MCF 10A (cell line): ENCODE data around the gene NPIPB8. TPM values are rescaled to one million over a fixed set of nuclear protein-coding genes. Genes with fewer than 3 reads are reported as not detected.
"Not testable (repeated sequence)": the region's sequence is repeated elsewhere in the genome, so short reads cannot be mapped to it uniquely, and the experiment has no call there.

Experiments used
- BruUV-seq: library from RNA; stranded (reverse); fragments of 400-500 nt; replicated peaks from 2 replicates; lab custom pipeline; 2021; lab: Mats Ljungman, UMichigan
- CTCF ChIA-PET: fragments of 300-600 bp; sonication (Branson Sonifier 250); formaldehyde crosslinking; extraction: SDS; loops from one replicate; lab custom pipeline; 2021; ENCODE audit warnings: antibody characterized with exemption, inconsistent platforms; lab: Yijun Ruan, JAX
- POLR2A ChIA-PET: fragments of 300-600, 350-650 bp; sonication (Branson Sonifier 250); formaldehyde crosslinking; extraction: SDS; loops from one replicate; lab custom pipeline; 2020; ENCODE audit warnings: antibody characterized with exemption, inconsistent platforms; lab: Yijun Ruan, JAX
- DNase-seq: peaks from one replicate; pipeline ENCODE4 v3.0.0-alpha.2; 2018; ENCODE audit not compliant: unreplicated experiment
- H3K27ac Mint-ChIP-seq: one replicate; pipeline ENCODE4 v1.8.0; 2022; ENCODE audit warnings: mild to moderate bottlenecking, low read depth, mixed read lengths; ENCODE audit not compliant: unreplicated experiment
- H3K27me3 Mint-ChIP-seq: one replicate; pipeline ENCODE4 v1.8.0; 2022; ENCODE audit warnings: mixed read lengths; ENCODE audit not compliant: insufficient read depth, unreplicated experiment
- H3K36me3 Mint-ChIP-seq: one replicate; pipeline ENCODE4 v1.8.0; 2022; ENCODE audit warnings: mild to moderate bottlenecking, moderate library complexity, mixed read lengths; ENCODE audit not compliant: insufficient read depth, unreplicated experiment
- H3K4me1 Mint-ChIP-seq: one replicate; pipeline ENCODE4 v1.8.0; 2022; ENCODE audit warnings: mixed read lengths; ENCODE audit not compliant: insufficient read depth, unreplicated experiment
- H3K4me3 Mint-ChIP-seq: one replicate; pipeline ENCODE4 v1.8.0; 2022; ENCODE audit warnings: mild to moderate bottlenecking, moderate library complexity, mixed read lengths; ENCODE audit not compliant: unreplicated experiment
- H3K9me3 Mint-ChIP-seq: one replicate; pipeline ENCODE4 v1.8.0; 2022; ENCODE audit warnings: mixed read lengths; ENCODE audit not compliant: unreplicated experiment
- CTCF ChIP-seq: fragments of 200-600 bp; IDR thresholded peaks from one replicate; pipeline ENCODE4 v1.8.0; 2022; ENCODE audit warnings: antibody characterized with exemption, mild to moderate bottlenecking; ENCODE audit not compliant: unreplicated experiment
- intact Hi-C: fragments of 100-400 bp; cut with micrococcal nuclease; formaldehyde crosslinking; loops from 2 replicates; pipeline ENCODE4 v1.14.1; 2022
- total RNA-seq: library from RNA; stranded (reverse); gene quantifications from 2 replicates; pipeline ENCODE4 v1.2.3, GENCODE V29; 2022

Gene NPIPB8
- total RNA-seq, 1 experiment from 2014 or later, result not detected

GRCh38 chr16:28591355-28591754 lies 46.5 kb upstream of the NPIPB8 start:
- H3K36me3 Mint-ChIP-seq, result peaks cover 14% of the 10 kb centered on the region
- H3K27me3 Mint-ChIP-seq, result no peaks in the 10 kb centered on the region
- BruUV-seq, result no TSS peak
- ChIA-PET CTCF (interaction anchor here (0.8 to 2.0 kb wide), 2 partner anchors 25 to 37 kb away, joined by 3 to 6 read pairs; partner anchors contain the start of gene SGF29), POLR2A (interaction anchor here (1.2 kb wide), 1 partner anchor 13 kb away, joined by 4 read pairs; no protein-coding TSS in a partner anchor)
- no peak overlapping the region for H3K4me3 Mint-ChIP-seq
- H3K4me1 Mint-ChIP-seq, result peaks cover 10% of the 10 kb centered on the region
- no peak for TF ChIP-seq CTCF
- intact Hi-C loops, result no loop called here
- H3K27ac Mint-ChIP-seq, result no peak overlapping the region
- no peak for DNase-seq
- no peaks in the 10 kb centered on the region for H3K9me3 Mint-ChIP-seq

- no TSS peak for BruUV-seq
- CTCF ChIA-PET, result interaction anchor here (2.0 kb wide), 1 partner anchor 24 kb away, joined by 6 read pairs; no protein-coding TSS in a partner anchor
- H3K4me3 Mint-ChIP-seq, result no peak overlapping the region
- POLR2A ChIA-PET, result interaction anchor here (1.2 to 1.4 kb wide), 2 partner anchors 12 to 14 kb away, joined by 4 read pairs; no protein-coding TSS in a partner anchor
- peaks cover 5% of the 10 kb centered on the region for H3K4me1 Mint-ChIP-seq
- no peak for TF ChIP-seq CTCF
- no peak overlapping the region for H3K27ac Mint-ChIP-seq
- peaks cover 14% of the 10 kb centered on the region for H3K36me3 Mint-ChIP-seq
- no peaks in the 10 kb centered on the region for H3K27me3 Mint-ChIP-seq
- DNase-seq, result no peak
- H3K9me3 Mint-ChIP-seq, result no peaks in the 10 kb centered on the region
- intact Hi-C loops, result no loop called here
Observed at GRCh38 chr16:28592511-28592910, 45.4 kb upstream of the NPIPB8 start.

GRCh38 chr16:28592979-28593553 lies 44.8 kb upstream of the NPIPB8 start:
- Mint-ChIP-seq H3K9me3 (no peaks in the 10 kb centered on the region), H3K4me1 (peaks cover 4% of the 10 kb centered on the region), H3K27ac (no peak overlapping the region), H3K27me3 (no peaks in the 10 kb centered on the region), H3K4me3 (no peak overlapping the region), H3K36me3 (peaks cover 14% of the 10 kb centered on the region)
- intact Hi-C loops, result no loop called here
- BruUV-seq, result no TSS peak
- CTCF ChIA-PET, result interaction anchor here (2.0 kb wide), 1 partner anchor 24 kb away, joined by 6 read pairs; no protein-coding TSS in a partner anchor
- TF ChIP-seq CTCF, result no peak
- POLR2A ChIA-PET, result interaction anchor here (0.5 to 1.4 kb wide), 3 partner anchors 14 to 270 kb away, joined by 3 to 4 read pairs (median 3); no protein-coding TSS in a partner anchor
- no peak for DNase-seq

GRCh38 chr16:28595451-28595850 lies 42.4 kb upstream of the NPIPB8 start:
- BruUV-seq, H3K4me1 Mint-ChIP-seq, intact Hi-C loops, H3K27me3 Mint-ChIP-seq, H3K36me3 Mint-ChIP-seq, H3K9me3 Mint-ChIP-seq, DNase-seq, H3K27ac Mint-ChIP-seq, H3K4me3 Mint-ChIP-seq: not testable (repeated sequence)
- POLR2A ChIA-PET, result interaction anchor here (0.6 kb wide), 1 partner anchor 294 kb away, joined by 3 read pairs; no protein-coding TSS in a partner anchor
- CTCF ChIA-PET, result interaction anchor here (0.7 to 1.0 kb wide), 4 partner anchors 21 to 281 kb away, joined by 3 to 5 read pairs (median 3); no protein-coding TSS in a partner anchor
